ENCODE results near the gene PAPOLG. TPM values are rescaled to one million over a fixed set of nuclear protein-coding genes. Genes with fewer than 3 reads are reported as not detected.

PAPOLG gene
- total and polyA plus RNA-seq, 2 of the 13 experiments (the other 11 are each of a cell fraction or from before 2014, with no cell fraction given): 10.1 to 10.4 TPM

GRCh38 chr2:60756097-60757087 is at the start of gene PAPOLG (continued):
- TF ChIP-seq HNF4G (IDR thresholded peaks at IDR 0.05; ENCODE audit: borderline replicate concordance, low read depth, low read length): no peak
- no peak for TF ChIP-seq HNF4G (CRISPR knock-in tag; IDR thresholded peaks at IDR 0.05; ENCODE audit: borderline replicate concordance, low read depth)
- TF ChIP-seq EEA1 (CRISPR knock-in tag; IDR thresholded peaks at IDR 0.05; ENCODE audit: borderline replicate concordance): no peak; the same call in 1 of the 2 replicates
- no peak for TF ChIP-seq FOXO4 (CRISPR knock-in tag; conservative IDR thresholded peaks at IDR 0.05)
- TF ChIP-seq ELK4 (CRISPR knock-in tag; IDR thresholded peaks at IDR 0.05; ENCODE audit: borderline replicate concordance): no peak
- peak; percentile 63; the same call in 1 of the 2 replicates for TF ChIP-seq BORCS8-MEF2B (CRISPR knock-in tag; IDR thresholded peaks at IDR 0.05)
- TF ChIP-seq ZMYM2 (CRISPR knock-in tag; IDR thresholded peaks at IDR 0.05): no peak
- no peak for TF ChIP-seq ZNF18 (CRISPR knock-in tag; IDR thresholded peaks at IDR 0.05; ENCODE audit: insufficient replicate concordance)
- TF ChIP-seq ZSCAN12 (CRISPR knock-in tag; IDR thresholded peaks at IDR 0.05): no peak
- no peak for TF ChIP-seq CBX2 (IDR thresholded peaks at IDR 0.05; ENCODE audit: low read depth, low read length)
- TF ChIP-seq CBX2 (CRISPR knock-in tag; IDR thresholded peaks at IDR 0.05; ENCODE audit: low read depth): no peak
- 0 out of 2 replicates have a peak, but pooled peaks have one; percentile 54 for TF ChIP-seq SMAD1 (CRISPR knock-in tag; IDR thresholded peaks at IDR 0.05; ENCODE audit: borderline replicate concordance, low read depth)
- no peak; the same call in 1 of the 2 replicates for TF ChIP-seq MIER3 (CRISPR knock-in tag; IDR thresholded peaks at IDR 0.05; ENCODE audit: borderline replicate concordance)
- TF ChIP-seq ZNF383 (CRISPR knock-in tag; IDR thresholded peaks at IDR 0.05; ENCODE audit: borderline replicate concordance): no peak
- peak; percentile 57 for TF ChIP-seq HNRNPLL (IDR thresholded peaks at IDR 0.05; ENCODE audit: low read depth, low read length, poor library complexity, severe bottlenecking)
- no peak for TF ChIP-seq HES4 (CRISPR knock-in tag; IDR thresholded peaks at IDR 0.05; ENCODE audit: borderline replicate concordance)
- TF ChIP-seq SUZ12 (IDR thresholded peaks at IDR 0.05; ENCODE audit: low read depth, low read length): no peak
- TF ChIP-seq AHDC1 (CRISPR knock-in tag; IDR thresholded peaks at IDR 0.05; ENCODE audit: borderline replicate concordance): no peak

Measured in HepG2 (cell line).